GM12878 (cell line): ENCODE measurements around the gene CHRNA9. TPM values are rescaled to one million over a fixed set of nuclear protein-coding genes. Genes with fewer than 3 reads are reported as not detected.

Experiments used
- ATF2 ChIP-seq: IDR thresholded peaks from 2 replicates; pipeline ENCODE4 v1.6.1; 2012; ENCODE audit warnings: low read length, inconsistent platforms
- ATF7 ChIP-seq: fragments of 450-650 bp; IDR thresholded peaks from 2 replicates; pipeline ENCODE4 v1.6.1; 2016; ENCODE audit warnings: low read depth, mild to moderate bottlenecking
- BHLHE40 ChIP-seq, 2 experiments: fragments of 450-650 bp in 1 of 2; IDR thresholded peaks; 2 replicates each; pipeline ENCODE4 v1.6.1; 2011 to 2017; ENCODE audit warnings: low read depth in 2 of 2, borderline replicate concordance in 1 of 2, improper control_type of control experiment in 1 of 2, low read length in 1 of 2, mild to moderate bottlenecking in 1 of 2
- BMI1 ChIP-seq: fragments of 450-650 bp; IDR thresholded peaks from 2 replicates; pipeline ENCODE4 v1.6.1; 2016; ENCODE audit warnings: mild to moderate bottlenecking, moderate library complexity, borderline replicate concordance
- CUX1 ChIP-seq: IDR thresholded peaks from 2 replicates; pipeline ENCODE4 v1.6.1; 2012; ENCODE audit warnings: improper control_type of control experiment, low read depth, low read length; ENCODE audit not compliant: insufficient replicate concordance
- FOXK2 ChIP-seq: fragments of 450-650 bp; IDR thresholded peaks from 2 replicates; pipeline ENCODE4 v1.6.1; 2017; ENCODE audit warnings: mild to moderate bottlenecking, moderate library complexity
- IKZF2 ChIP-seq, 2 experiments: fragments of 450-650 bp; IDR thresholded peaks; 2 replicates each; pipeline ENCODE4 v1.6.1; 2017; ENCODE audit warnings: mild to moderate bottlenecking in 2 of 2, moderate library complexity in 2 of 2
- JUNB ChIP-seq: IDR thresholded peaks from 2 replicates; pipeline ENCODE4 v1.6.1; 2016; ENCODE audit warnings: antibody characterized with exemption, mild to moderate bottlenecking
- KLF5 ChIP-seq: fragments of 450-650 bp; IDR thresholded peaks from 2 replicates; pipeline ENCODE4 v1.6.1; 2014; ENCODE audit warnings: mild to moderate bottlenecking; ENCODE audit not compliant: partially characterized antibody
- MLLT1 ChIP-seq: fragments of 450-650 bp; IDR thresholded peaks from 2 replicates; pipeline ENCODE4 v1.6.1; 2016; ENCODE audit warnings: mild to moderate bottlenecking
- RCOR1 ChIP-seq: conservative IDR thresholded peaks from 2 replicates; pipeline ENCODE4 v1.6.1; 2012; ENCODE audit warnings: low read depth, low read length, improper control_type of control experiment
- REST ChIP-seq: IDR thresholded peaks from 2 replicates; pipeline ENCODE4 v1.6.1; 2012; ENCODE audit warnings: mild to moderate bottlenecking, low read depth, low read length
- SP1 ChIP-seq: IDR thresholded peaks from one replicate; pipeline ENCODE4 v1.6.1; 2011; ENCODE audit warnings: low read depth, low read length
- SREBF1 ChIP-seq: IDR thresholded peaks from 2 replicates; pipeline ENCODE4 v1.6.1; 2012; ENCODE audit warnings: mild to moderate bottlenecking, low read length
- SUZ12 ChIP-seq: fragments of 200-600 bp; sonication (generic); IDR thresholded peaks from one replicate; pipeline ENCODE4 v1.6.1; 2018; ENCODE audit warnings: antibody characterized with exemption, mild to moderate bottlenecking; ENCODE audit not compliant: unreplicated experiment
- TBL1XR1 ChIP-seq: IDR thresholded peaks from 2 replicates; pipeline ENCODE4 v1.6.1; 2012; ENCODE audit warnings: low read depth, low read length, improper control_type of control experiment
- TCF7 ChIP-seq: IDR thresholded peaks from 2 replicates; pipeline ENCODE4 v1.6.1; 2014; ENCODE audit warnings: antibody characterized with exemption, borderline replicate concordance
- YBX1 ChIP-seq: fragments of 450-650 bp; IDR thresholded peaks from 2 replicates; pipeline ENCODE4 v1.6.1; 2016; ENCODE audit warnings: antibody characterized with exemption
- ZBED1 ChIP-seq: IDR thresholded peaks from 2 replicates; pipeline ENCODE4 v1.6.1; 2016; ENCODE audit warnings: borderline replicate concordance
- polyA plus RNA-seq, 11 experiments: library from polyadenylated mRNA; depleted of rRNA in 4 of 11; unstranded in 6 of 11; stranded (reverse) in 5 of 11; fragments of >200 nt; fragmentation: Nextera tagmentation in 4 of 11; fragmentation: Illumina TruSeq in 1 of 11; extraction: Ambion mirVana in 4 of 11; extraction: Trizol in 1 of 11; gene quantifications; 1 replicate in 1 of 11; 2 replicates in 10 of 11; pipeline versions ENCODE4 v1.2.1 to v1.2.3, GENCODE V29; 2011 to 2016; ENCODE audit warnings: inconsistent platforms in 2 of 11, missing spikeins in 2 of 11, low read depth in 1 of 11
- total RNA-seq, 4 experiments: library from RNA; depleted of rRNA in 3 of 4; stranded (reverse); fragments of >200 nt in 3 of 4; fragmentation: Illumina TruSeq in 1 of 4; extraction: Trizol in 1 of 4; gene quantifications; 2 replicates each; pipeline versions ENCODE4 v1.2.1 to v1.2.3, GENCODE V29; 2013 to 2021

The CHRNA9 gene
- total and polyA plus RNA-seq, 10 of the 15 experiments (the other 5 are each of a cell fraction or from before 2014, with no cell fraction given), result 0.05 to 0.09 (median 0.08) TPM; not detected in 7

GRCh38 chr4:40305328-40306170 is 29.6 kb upstream of the CHRNA9 start (continued):
- TF ChIP-seq TBL1XR1, result peak; percentile 83; the same call in 1 of the 2 replicates
- peak; percentile 100 for TF ChIP-seq IKZF2 (IDR thresholded peaks at IDR 0.05)
- TF ChIP-seq KLF5, result peak; percentile 71
- TF ChIP-seq RCOR1, result no peak
- no peak for TF ChIP-seq FOXK2
- peak; percentile 97 for TF ChIP-seq ATF7
- peak; percentile 99 for TF ChIP-seq CUX1
- TF ChIP-seq SP1, result peak; percentile 67
- TF ChIP-seq REST, result no peak
- peak; percentile 98 for TF ChIP-seq ZBED1
- no peak for TF ChIP-seq SREBF1
- peak; percentile 39; the same call in 1 of the 2 replicates for TF ChIP-seq TCF7
- TF ChIP-seq BMI1, result peak; percentile 82
- no peak for TF ChIP-seq SUZ12
- peak; percentile 92 for TF ChIP-seq MLLT1
- TF ChIP-seq ATF2, result no peak
- TF ChIP-seq BHLHE40 (IDR thresholded peaks at IDR 0.05; ENCODE audit: borderline replicate concordance in 1 of 2, low read depth in 2 of 2, low read length in 1 of 2), result peak; percentile 74 to 78
- TF ChIP-seq JUNB, result peak; percentile 84
- TF ChIP-seq YBX1, result peak; percentile 93
